ENCODE results near the gene U2AF2. TPM values are rescaled to one million over a fixed set of nuclear protein-coding genes. Genes with fewer than 3 reads are reported as not detected.

The U2AF2 gene
- polyA plus RNA-seq, 3 donors, result 198 to 235 (median 219) TPM

DNA sequence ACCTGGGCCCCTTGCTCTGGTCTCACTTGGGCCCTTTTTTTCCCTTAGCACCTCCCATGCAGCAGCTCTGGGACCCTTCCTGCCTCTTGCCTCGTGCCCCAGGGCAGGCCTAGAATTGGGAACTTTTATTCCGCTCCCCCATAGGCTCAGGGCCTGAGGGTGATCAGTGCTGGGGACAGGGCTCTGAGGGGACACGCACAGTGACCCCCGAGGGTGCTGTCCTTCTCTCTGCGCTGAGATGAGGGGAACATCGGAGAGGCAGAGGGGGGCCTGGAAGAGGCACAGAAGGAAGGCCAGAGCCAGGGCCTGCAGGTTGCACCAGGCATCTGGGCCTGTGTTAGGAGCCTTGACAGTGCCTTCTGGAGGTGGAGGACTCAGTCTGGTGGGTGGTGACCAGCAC, 30.9 kb downstream of the U2AF2 start:
- no peak for DNase-seq

DNA sequence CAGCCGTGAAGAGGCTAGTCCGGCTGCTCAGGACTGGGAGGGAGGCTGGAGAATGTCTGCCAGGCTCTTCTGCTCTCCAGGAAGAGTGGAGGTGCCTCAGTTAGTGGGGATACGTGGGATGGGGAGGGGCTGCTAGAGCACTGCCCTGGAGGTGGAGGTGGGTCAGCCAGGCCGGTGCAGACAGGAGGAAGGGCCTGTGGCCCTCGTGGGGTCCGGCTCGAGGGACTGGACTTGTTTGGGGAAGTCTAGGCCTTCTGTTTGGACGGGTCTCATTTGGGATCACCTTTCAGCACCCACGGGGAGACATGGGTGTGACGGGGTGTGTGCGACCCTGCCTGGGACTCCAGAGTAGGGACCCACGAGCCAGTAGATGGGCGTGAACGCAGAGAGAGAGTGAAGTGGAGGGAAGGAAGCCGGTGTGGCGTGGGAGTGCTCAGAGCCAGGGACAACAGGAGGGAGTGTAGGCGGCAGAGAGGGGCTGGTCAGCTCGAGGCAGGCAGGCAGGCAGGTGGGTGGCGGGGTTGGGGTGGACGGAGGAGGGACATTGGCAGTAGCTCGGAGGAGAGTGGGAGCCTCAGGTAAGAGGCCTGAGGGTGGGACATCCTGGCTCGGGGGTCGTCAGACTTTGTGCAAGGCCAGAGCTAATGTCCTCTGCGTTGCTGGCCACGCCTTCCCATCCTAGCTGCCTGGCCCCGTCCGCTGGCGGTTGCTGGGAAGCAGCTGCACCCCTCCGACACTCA, 31.6 kb downstream of the U2AF2 start:
- no peak for DNase-seq

DNA sequence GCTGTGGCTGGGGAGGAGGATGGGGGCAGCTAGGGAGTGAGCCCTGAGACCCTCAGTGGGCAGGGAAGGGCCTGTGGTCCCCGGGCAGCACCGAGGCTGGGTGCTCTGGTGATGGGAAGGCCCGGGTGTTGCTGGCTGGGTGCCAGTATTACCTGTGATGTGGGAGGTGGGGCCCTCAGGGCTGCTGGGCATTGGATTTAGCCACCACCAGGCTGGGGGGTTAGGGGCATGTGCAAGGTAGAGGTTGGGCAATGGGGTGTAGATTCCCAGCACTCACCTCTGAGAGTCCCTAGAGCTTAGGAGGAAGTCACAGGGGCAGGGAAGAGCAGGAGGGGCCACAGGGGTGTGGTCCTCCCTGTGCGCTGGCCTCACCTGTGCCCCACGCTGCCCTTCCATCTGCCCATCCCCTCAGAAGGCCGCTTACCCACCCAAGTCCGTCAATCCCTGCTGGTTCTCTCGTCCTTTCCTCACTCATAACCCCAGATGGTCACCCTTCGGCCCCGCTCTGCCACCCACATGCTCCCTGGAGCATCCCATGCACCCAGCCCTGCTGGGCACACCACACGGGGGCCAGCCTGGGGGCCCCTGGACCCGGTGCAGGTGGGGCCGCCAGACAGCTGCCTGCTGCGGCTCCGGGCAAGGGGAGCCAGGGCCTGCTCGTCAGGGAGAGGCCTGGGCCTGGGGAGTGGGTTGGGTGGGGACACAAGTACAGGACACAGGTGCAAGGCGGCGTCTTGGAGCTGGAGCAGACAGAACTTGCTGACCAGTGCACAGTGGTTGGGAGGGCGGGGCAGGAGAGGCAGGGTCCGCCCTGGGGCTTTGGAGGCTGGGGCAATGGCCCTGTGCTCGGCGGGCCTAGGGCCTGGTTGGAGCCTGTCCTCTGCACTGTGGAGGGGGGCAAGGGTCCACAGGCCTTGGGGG, 32.7 kb downstream of the U2AF2 start:
- DNase-seq, result no peak

DNA sequence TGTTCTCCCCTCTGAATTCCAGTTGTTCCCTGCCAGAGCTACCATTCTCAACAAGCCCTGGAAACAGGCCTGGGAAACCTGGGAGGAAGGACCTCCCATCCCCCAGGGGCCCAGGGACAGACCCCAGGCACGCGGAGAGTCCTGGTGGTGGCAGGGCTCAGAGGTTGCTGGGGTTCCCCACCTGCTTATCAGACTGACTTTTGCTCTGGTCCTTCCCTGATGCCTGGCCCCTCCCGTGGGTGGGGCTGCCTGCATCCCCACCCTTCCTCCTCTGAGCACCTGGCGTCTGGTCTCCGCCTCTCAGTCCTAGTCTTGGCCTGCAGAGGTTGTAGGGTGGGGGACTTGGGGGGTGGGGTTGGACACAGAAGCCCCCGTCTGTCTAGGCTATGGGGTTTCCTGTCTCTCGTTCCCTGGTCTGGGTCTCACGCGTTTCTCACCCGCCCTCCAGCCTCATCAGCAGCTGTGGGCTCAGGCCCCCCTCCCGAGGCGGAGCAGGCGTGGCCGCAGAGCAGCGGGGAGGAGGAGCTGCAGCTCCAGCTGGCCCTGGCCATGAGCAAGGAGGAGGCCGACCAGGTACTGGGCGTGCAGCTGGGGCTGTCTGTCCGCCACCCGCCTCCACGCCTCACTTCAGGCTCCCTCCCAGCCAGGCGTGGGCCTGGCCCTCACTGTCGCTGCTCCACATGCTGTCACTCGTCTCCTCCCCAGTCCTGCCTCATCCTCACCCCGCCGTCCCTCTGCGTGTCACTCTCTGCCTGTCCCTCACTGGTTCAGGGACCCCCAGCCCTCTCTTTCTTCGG, 33.8 kb downstream of the U2AF2 start:
- DNase-seq, result no peak

DNA sequence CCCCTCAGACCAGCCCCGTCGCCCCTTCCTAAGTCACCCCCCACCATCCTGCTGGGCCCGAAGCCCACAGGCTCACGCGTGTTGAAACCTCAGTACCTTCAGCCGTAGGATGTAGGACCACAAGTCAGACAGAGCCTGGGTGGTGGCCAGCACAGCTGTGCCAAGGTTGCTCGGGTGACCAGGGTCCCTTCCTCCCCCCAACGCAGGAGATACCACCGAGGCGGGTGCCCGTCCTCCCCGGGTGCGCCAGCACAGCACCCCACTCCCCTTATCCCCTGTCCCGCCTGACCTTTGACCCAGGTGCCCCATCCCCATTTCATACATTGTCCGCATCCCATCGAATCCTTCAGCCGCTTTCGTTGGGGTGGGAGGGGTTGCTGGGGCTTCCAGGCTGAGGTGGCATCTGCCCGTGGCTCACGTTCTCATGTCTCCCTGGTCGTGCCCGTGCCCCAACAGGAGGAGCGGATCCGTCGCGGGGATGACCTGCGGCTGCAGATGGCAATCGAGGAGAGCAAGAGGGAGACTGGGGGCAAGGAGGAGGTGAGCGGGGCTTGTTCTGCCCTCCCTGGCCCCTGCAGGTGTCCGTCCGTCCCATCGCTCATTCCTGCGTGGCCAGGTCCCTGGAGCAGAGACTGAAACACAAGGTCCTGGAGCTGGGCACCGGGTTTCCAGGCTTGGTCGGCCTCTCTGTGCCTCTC, 34.7 kb downstream of the U2AF2 start:
- DNase-seq, result no peak

DNA sequence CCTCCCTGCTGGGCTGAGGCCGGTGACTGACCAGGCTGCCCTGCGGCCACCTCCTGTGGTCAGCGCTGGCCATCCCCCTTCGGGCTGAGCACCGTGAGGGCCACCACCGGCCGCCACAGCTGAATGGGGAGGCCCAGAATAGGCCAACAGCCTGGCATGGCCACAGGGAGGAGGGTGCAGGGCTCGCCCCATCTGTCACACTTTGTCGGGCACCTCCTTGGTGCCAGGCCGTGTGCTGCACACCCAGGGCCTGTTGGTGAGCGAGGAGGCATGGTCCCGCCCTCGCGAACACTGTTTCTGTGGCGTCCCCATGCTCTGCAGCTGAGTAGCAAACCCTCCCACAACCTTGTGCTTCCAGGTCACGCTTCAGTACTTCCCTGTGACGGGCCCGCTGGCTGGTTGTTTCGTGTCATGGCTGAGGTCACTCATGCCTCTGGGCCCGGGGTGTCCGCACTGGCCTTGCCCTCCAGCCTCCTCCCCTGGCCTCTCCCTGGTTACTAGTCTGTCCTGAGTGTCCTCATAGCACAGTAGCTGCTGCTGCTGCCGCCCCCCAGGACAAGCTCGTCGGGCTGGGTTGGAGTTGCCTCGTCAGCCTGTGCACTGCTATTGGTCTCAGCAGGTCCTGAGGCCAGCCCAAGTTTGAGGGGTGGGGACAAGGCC, 35.4 kb downstream of the U2AF2 start:
- peak; percentile 37 for DNase-seq

DNA sequence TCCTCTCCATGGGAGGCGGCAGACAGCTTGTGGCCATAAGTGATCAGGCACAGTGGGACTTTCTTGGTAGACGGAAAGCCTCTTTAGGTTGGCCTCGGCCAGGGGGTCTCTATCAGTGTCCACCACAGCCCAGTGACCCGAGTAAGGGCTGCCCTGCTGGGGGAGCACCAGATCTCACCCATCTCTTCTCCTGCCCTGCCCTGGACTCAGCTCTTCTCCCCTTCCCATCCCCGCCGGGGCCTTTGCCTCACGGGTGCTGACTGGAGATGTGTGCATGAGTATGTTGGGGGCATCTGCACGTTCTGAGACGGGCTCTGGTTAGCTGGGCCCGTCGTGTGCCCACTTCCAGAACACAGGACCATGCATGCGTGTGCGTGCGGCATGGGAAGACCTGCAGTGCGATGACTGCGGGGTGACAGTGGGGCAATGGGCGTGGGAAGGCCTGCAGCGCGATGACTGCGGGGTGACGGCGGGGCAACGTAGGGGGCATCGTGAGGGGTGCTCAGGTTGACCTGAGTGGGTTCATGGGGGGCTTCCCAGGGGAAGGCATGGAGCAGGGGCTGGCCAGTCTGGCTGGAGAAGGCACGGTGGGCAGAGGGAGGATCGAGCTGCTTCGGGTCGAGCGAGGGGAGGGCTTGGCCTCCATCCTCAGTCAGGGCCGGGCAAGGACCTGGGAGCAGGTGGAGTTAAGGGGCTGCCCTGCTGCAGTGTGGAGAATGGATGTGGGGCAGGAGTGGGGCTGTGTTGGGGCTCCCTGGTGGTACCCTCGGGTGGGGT, 36.1 kb downstream of the U2AF2 start:
- DNase-seq, result no peak

DNA sequence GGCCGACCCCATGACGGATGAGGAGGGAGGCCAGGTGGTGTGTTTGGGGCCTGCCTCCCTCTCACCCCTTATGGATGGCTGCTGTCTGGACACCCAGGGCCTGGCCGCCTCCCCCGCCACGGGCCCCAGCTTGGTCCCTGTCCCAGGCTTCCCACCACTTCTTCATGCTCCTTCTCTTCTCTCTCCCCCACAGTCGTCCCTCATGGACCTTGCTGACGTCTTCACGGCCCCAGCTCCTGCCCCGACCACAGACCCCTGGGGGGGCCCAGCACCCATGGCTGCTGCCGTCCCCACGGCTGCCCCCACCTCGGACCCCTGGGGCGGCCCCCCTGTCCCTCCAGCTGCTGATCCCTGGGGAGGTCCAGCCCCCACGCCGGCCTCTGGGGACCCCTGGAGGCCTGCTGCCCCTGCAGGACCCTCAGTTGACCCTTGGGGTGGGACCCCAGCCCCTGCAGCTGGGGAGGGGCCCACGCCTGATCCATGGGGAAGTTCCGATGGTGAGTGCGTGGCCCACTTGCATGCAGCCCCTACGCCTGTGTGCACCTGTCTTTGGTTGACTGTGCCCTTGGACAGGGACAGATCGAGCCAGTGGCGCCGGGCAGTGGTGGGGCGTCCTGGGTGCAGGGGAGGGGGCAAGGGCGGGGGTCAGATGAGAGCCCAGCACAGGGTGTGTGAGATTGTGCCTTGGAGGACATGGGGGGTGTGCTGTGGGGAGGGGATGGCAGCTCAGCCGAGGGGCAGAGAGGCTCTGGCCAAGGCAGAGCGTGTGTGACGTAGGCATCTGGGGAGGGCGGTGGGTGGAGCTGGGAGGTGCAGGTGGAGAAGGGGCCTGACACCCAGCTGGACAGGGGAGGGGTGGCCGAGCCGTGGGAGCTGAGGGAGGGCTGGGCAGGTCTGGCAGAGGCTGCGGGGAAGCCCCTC, 37.0 kb downstream of the U2AF2 start:
- no peak for DNase-seq

DNA sequence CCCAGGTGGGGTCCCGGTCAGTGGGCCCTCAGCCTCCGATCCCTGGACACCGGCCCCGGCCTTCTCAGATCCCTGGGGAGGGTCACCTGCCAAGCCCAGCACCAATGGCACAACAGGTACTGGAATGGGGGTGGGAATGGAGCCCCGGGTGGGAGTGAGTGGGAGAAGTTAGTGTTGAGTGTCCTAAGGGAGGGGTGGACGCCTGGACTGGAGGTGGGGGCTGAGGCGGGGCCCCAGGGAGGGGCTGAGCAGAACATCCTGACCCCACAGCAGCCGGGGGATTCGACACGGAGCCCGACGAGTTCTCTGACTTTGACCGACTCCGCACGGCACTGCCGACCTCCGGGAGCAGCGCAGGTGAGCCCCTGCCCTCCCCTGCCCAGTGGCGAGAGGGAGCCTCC, 37.8 kb downstream of the U2AF2 start:
- DNase-seq, result no peak

DNA sequence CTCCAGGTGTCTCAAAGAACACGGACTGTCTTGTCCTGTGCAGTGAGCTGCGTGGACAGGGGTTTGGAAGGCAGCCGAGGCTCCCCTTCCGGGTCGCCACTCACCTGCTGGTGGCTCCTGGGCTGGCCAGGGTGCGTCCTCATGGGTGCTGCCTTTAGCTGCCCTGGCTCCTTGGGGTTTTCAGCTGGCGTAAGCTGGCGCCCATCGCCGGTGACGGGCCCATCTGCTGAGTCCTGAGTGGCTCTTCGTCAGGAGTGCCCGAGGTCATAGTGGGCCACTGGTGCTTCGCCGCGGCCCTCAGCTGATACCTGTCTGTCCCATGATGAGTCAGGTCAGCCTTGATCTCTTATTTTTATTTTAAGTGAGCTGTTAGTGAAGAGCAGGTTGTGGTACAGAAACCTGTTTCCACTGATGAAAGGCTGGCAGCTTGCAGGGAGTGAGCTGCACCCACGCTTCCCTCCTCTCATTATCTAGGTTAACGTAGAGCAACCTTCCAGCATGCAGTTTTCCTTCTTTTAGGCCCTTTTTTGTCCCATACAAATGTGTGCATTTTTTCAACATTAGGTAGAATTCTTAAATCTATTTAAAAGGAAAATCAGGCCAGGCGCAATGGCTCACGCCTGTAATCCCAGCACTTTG, 38.6 kb downstream of the U2AF2 start:
- no peak for DNase-seq

DNA sequence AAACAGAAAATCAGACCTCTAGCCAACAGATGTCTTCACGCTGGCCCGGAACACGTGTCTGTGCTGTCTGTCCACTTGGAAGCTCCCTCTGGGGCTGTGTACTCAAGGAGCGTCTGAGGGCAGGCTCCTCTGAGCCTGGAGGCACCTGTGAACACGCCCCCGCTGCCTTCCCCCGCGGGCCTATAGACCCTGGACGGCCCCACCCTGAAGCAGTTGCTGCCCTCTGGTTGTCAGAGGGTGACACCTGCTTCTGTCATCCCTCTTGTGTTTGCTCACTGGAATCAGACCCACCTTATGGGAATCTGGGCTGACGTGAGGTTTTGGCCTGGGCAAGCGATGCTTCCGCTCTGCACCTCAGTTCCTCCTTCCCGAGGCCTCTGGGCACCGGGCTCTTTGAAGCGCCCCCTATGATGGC, 39.4 kb downstream of the U2AF2 start:
- DNase-seq, result no peak

DNA sequence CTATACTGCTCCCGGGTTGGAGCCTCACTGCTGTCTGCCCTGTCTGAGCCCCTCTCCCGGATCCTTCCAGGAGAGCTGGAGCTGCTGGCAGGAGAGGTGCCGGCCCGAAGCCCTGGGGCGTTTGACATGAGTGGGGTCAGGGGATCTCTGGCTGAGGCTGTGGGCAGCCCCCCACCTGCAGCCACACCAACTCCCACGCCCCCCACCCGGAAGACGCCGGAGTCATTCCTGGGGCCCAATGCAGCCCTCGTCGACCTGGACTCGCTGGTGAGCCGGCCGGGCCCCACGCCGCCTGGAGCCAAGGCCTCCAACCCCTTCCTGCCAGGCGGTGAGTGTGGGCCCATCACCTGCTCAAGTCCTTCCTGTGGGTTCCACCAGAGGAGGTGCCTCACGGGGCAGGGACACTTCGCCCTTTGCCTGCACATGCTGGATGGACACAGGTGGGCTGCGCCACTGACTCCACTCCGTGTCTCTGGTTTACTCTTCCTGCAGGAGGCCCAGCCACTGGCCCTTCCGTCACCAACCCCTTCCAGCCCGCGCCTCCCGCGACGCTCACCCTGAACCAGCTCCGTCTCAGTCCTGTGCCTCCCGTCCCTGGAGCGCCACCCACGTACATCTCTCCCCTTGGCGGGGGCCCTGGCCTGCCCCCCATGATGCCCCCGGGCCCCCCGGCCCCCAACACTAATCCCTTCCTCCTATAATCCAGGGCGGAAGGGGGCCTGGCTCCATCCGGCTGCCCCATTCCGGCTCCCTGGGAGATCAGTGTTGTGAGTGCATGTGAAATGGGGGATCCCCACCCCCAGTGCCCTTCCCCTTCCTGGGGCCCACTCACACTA, 40.0 kb downstream of the U2AF2 start:
- DNase-seq, result no peak

DNA sequence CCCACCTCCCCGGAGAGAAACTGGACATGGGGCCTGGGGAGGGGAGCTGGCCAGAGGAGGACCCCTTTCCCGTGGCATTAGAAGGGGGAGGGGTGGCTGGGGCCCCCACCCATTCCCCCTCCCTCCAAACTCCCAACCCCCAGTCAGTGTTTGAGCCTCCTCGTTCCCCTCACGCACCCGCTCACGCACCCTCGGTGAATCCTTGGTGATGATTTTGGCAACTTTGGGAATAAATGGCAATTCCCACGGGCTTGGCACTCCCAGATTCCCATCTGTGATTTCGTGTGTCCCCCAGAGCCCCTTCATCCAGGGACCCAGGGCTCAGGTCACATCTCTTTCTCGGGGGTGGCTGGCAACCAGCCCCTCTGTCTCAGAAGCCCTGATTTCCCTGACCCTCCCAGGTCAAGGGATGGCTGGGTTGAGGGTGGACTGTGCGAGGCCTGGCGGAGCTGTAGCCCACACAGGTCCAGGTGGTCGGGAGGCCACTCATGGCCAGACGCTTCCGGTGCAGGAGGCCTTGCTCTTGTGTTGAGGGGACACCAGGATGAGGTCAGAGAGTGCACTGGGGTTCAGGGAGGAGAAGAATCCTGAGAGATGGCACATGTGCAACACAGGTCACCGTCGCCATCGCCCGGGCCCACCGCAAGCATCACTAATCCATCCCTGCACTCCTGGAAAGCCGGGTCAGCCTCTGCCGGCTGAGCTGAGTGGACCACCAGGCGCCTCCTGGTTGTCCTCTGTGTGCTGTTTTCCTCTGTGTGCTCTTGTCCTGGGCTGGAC, 40.9 kb downstream of the U2AF2 start:
- no peak for DNase-seq

DNA sequence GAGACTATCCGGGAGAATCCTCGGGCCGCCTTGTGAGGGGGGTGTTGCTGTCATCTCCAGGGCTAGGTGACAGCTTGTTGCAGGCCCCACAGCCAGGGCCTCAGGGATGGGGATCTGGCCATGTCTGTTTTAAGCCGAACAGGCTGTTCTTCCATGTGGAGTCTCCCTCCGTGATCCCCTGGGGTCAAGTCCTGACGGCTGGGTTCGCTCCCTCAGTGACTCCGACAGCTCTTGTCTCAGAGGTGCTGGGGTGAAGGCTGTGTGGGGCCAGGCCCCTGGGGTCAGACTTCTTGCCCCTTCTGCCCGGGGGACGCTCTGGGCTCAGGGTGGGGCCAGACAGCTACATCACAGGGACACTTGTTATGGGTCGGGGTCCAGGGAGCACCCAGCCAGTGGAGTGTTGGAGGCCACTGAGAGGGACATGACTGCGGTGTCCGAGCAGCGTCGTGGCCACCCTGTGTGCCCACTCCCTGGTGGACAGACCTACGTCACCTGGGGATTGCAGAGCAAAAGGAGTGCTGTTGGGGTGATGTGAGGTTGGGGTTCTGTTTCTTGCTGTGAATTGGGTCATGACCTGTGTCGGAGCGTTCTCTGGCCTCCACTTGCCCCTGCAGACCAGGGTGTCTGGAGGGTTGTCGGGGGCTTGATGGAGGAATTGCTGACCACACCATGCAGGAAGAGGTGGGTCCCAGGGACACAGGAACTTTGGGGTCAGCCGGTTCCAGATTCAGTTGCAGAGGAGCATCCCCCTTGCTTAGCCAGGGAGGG, 41.6 kb downstream of the U2AF2 start:
- DNase-seq, result no peak

DNA sequence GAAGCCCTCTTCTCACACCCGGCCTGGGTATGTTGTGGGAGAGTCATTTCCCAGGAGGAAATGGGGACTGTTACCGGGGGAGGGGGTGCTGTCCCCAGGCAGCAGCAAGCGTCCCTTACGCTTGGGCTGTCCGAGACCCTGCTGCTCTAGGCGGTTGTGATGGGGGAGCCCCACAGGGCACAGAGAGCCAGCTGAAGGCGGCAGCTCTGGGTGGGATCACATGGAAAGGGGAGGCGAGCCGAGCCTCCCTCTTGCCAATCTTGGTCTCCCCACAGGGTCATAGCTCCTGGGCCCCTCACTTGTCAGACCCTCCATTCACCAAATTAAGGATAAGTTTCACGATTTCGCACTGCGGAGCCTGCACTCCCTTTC, 42.2 kb downstream of the U2AF2 start:
- DNase-seq, result no peak

DNA sequence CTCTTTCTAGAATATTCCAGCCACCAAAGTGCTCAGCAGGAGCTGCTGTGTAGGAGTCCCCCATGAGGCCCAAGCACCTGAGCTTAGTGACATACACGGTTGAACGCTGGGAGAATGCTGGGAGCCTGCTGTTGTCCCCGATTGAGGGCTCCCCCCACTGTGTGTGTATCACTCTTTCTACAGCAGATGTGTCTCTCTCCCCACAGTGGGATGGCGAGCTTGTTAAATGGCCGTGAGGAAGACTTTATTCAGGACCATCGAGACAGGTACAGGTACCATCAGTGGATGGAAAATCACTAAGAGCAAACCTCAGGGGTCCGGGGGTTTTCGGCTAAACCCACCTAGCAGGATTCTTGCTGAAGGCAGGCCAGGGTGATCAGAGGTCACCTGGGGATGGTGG, 42.9 kb downstream of the U2AF2 start:
- no peak for DNase-seq

Data from renal pelvis (tissue), 4 donors.